Skin epidermis (tissue), 12 donors: ENCODE data around the gene ALDH4A1.

ENCODE experiments used
- H3K27ac ChIP-seq, 21 experiments: fragments of 200-600 bp; sonication (generic) in 11 of 21; one replicate each; pipeline ENCODE4 v1.5.0; 2020; ENCODE audit warnings: mild to moderate bottlenecking in 3 of 21, inconsistent platforms in 2 of 21, moderate library complexity in 2 of 21
- H3K4me3 ChIP-seq, 7 experiments: fragments of 200-600 bp; sonication (generic) in 2 of 7; one replicate each; pipeline ENCODE4 v1.5.0; 2020; ENCODE audit warnings: inconsistent platforms in 2 of 7, mild to moderate bottlenecking in 2 of 7, moderate library complexity in 1 of 7

The ALDH4A1 gene

GRCh38 chr1:18829671-18830070, 72.7 kb downstream of the ALDH4A1 start:
- no peak overlapping the region for H3K4me3 ChIP-seq
- no peak overlapping the region for H3K27ac ChIP-seq

- no peak overlapping the region for H3K4me3 ChIP-seq
- H3K27ac ChIP-seq, result no peak overlapping the region
These were observed 74.1 kb downstream of the ALDH4A1 start for GRCh38 chr1:18828224-18828623.

DNA sequence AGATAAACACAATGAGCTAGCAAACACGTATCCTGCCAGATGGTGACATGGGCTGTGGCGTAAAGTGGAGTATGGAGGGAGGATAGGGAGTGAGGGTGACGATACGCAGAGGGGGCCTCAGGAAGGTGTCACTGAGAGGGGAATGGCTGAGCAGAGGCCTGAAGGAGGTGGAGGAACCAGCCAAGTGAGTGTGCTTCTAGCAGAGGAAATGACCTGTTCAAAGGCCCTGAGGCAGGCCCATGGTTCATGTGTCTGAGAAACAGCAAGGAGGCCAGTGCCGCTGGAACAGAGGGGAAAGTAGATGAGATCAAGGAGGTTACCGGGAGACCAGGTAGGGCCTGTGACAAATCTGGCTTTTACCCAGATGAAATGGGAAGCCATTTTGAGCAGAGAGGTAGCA, 78.9 kb downstream of the ALDH4A1 start:
- Histone ChIP-seq H3K4me3 (no peak overlapping the region), H3K27ac (no peak overlapping the region)
